ENCODE measurements around the gene PLCB1. TPM values are rescaled to one million over a fixed set of nuclear protein-coding genes. Genes with fewer than 3 reads are reported as not detected.

The PLCB1 gene
- total RNA-seq, 4 donors from 2014 or later = 72.9 to 115 (median 76.3) TPM

- no peak overlapping the region for H3K27ac ChIP-seq (replicated peaks in 1 of 4)
- TF ChIP-seq CTCF (IDR thresholded peaks at IDR 0.05) = no peak
- TF ChIP-seq EP300 (IDR thresholded peaks at IDR 0.05) = no peak
- no peak for TF ChIP-seq POLR2AphosphoS5 (IDR thresholded peaks at IDR 0.05)
- no peak for TF ChIP-seq POLR2A (IDR thresholded peaks at IDR 0.05; ENCODE audit: low read depth)
- H3K4me1 ChIP-seq = peaks cover 8 to 28% (median 19%) of the 10 kb centered on the region in 4 donors
- peaks cover 0 to 10% (median 0%) of the 10 kb centered on the region in 4 donors for H3K36me3 ChIP-seq
- intact Hi-C loops (cut with DNase I) = no loop called here
- H3K27me3 ChIP-seq = no peaks in the 10 kb centered on the region
- no peak overlapping the region for H3K4me3 ChIP-seq
- no peaks in the 10 kb centered on the region for H3K9me3 ChIP-seq
- 69% methylated on average over 3 of the region's 3 CpGs for WGBS
- DNase-seq (ENCODE audit: extremely low spot score) = no peak
Measured at GRCh38 chr20:8652396-8652795, 520.3 kb downstream of the PLCB1 start.

GRCh38 chr20:8654486-8654885, 522.4 kb downstream of the PLCB1 start:
- DNase-seq (ENCODE audit: extremely low spot score) = no peak
- peaks cover 0 to 14% (median 0%) of the 10 kb centered on the region in 4 donors for H3K36me3 ChIP-seq
- TF ChIP-seq CTCF (IDR thresholded peaks at IDR 0.05) (no peak), POLR2A (IDR thresholded peaks at IDR 0.05; ENCODE audit: low read depth) (no peak), POLR2AphosphoS5 (IDR thresholded peaks at IDR 0.05) (no peak), EP300 (IDR thresholded peaks at IDR 0.05) (no peak)
- H3K27me3 ChIP-seq = no peaks in the 10 kb centered on the region
- H3K4me3 ChIP-seq = no peak overlapping the region
- no peaks in the 10 kb centered on the region for H3K9me3 ChIP-seq
- H3K4me1 ChIP-seq = peaks cover 0 to 21% (median 10%) of the 10 kb centered on the region in 4 donors
- whole genome bisulfite sequencing = 71% methylated on average over 2 of the region's 2 CpGs
- no peak overlapping the region for H3K27ac ChIP-seq (replicated peaks in 1 of 4)
- intact Hi-C loops (cut with DNase I) = no loop called here

- no peak overlapping the region for H3K27ac ChIP-seq (replicated peaks in 1 of 4)
- DNase-seq (ENCODE audit: extremely low spot score) = no peak
- intact Hi-C loops (cut with DNase I) = no loop called here
- TF ChIP-seq EP300 (IDR thresholded peaks at IDR 0.05) (no peak), POLR2A (IDR thresholded peaks at IDR 0.05; ENCODE audit: low read depth) (no peak), CTCF (IDR thresholded peaks at IDR 0.05) (no peak), POLR2AphosphoS5 (IDR thresholded peaks at IDR 0.05) (no peak)
- no peak overlapping the region for H3K4me3 ChIP-seq
- H3K4me1 ChIP-seq = peaks cover 0 to 16% (median 6%) of the 10 kb centered on the region in 4 donors
- WGBS = 77% methylated on average over 1 of the region's 1 CpG
- peaks cover 0 to 20% (median 0%) of the 10 kb centered on the region in 4 donors for H3K36me3 ChIP-seq
- no peaks in the 10 kb centered on the region for H3K9me3 ChIP-seq
- no peaks in the 10 kb centered on the region for H3K27me3 ChIP-seq
Measured at GRCh38 chr20:8656335-8656734, 524.3 kb downstream of the PLCB1 start.

GRCh38 chr20:8657664-8658063, 525.6 kb downstream of the PLCB1 start:
- Histone ChIP-seq H3K27me3 (no peaks in the 10 kb centered on the region), H3K9me3 (no peaks in the 10 kb centered on the region), H3K27ac (replicated peaks in 1 of 4) (no peak overlapping the region), H3K4me1 (peaks cover 0 to 3% (median 2%) of the 10 kb centered on the region in 4 donors), H3K4me3 (no peak overlapping the region), H3K36me3 (peaks cover 0 to 20% (median 0%) of the 10 kb centered on the region in 4 donors)
- no peak for DNase-seq (ENCODE audit: extremely low spot score)
- intact Hi-C loops (cut with DNase I) = no loop called here
- TF ChIP-seq POLR2A (IDR thresholded peaks at IDR 0.05; ENCODE audit: low read depth) (no peak), POLR2AphosphoS5 (IDR thresholded peaks at IDR 0.05) (no peak), CTCF (IDR thresholded peaks at IDR 0.05) (no peak), EP300 (IDR thresholded peaks at IDR 0.05) (no peak)

- H3K27me3 ChIP-seq = no peaks in the 10 kb centered on the region
- peaks cover 0 to 3% (median 0%) of the 10 kb centered on the region in 4 donors for H3K4me1 ChIP-seq
- WGBS = 86% methylated on average over 3 of the region's 3 CpGs
- no peaks in the 10 kb centered on the region for H3K9me3 ChIP-seq
- H3K27ac ChIP-seq (replicated peaks in 1 of 4) = no peak overlapping the region
- TF ChIP-seq EP300 (IDR thresholded peaks at IDR 0.05) = no peak
- TF ChIP-seq CTCF (IDR thresholded peaks at IDR 0.05) = no peak
- TF ChIP-seq POLR2AphosphoS5 (IDR thresholded peaks at IDR 0.05) = no peak
- no peak for TF ChIP-seq POLR2A (IDR thresholded peaks at IDR 0.05; ENCODE audit: low read depth)
- no peak overlapping the region for H3K4me3 ChIP-seq
- DNase-seq (ENCODE audit: extremely low spot score) = no peak
- peaks cover 0 to 20% (median 0%) of the 10 kb centered on the region in 4 donors for H3K36me3 ChIP-seq
- intact Hi-C loops (cut with DNase I) = no loop called here
Measured at GRCh38 chr20:8658103-8658502, 526.0 kb downstream of the PLCB1 start.

All from esophagus muscularis mucosa (tissue), 4 donors.